GM19238 (cell line): ENCODE results near the gene LYPD1.

Experiments used
- DNase-seq: peaks from one replicate; pipeline ENCODE4 v3.0.0; 2011; ENCODE audit warnings: low spot score; ENCODE audit not compliant: insufficient read length

The LYPD1 gene

GRCh38 chr2:132597831-132598230 is 72.2 kb downstream of the LYPD1 start:
- no peak for DNase-seq

- DNase-seq, result no peak
Measured at GRCh38 chr2:132597166-132597565, 72.8 kb downstream of the LYPD1 start.

GRCh38 chr2:132595693-132596092 is 74.3 kb downstream of the LYPD1 start:
- no peak for DNase-seq

GRCh38 chr2:132595186-132595585 is 74.8 kb downstream of the LYPD1 start:
- DNase-seq, result no peak
